SU-DHL-6 (cell line): ENCODE measurements around the gene TSPAN17.

Experiments
- EZH2phosphoT487 ChIP-seq: fragments of 200-600 bp; sonication (generic), shearing (Covaris generic); conservative IDR thresholded peaks from 2 replicates; pipeline ENCODE4 v1.6.1; 2018; ENCODE audit warnings: mild to moderate bottlenecking, antibody characterized with exemption, low read length, moderate library complexity, mixed read lengths
- TF ChIP-seq, protein P1 (sequence below): fragments of 200-600 bp; sonication (generic); IDR thresholded peaks from one replicate; pipeline ENCODE4 v1.5.1; 2017; ENCODE audit warnings: antibody characterized with exemption, mild to moderate bottlenecking, low read length, moderate library complexity; ENCODE audit not compliant: insufficient read depth, poor library complexity, severe bottlenecking

DNA sequence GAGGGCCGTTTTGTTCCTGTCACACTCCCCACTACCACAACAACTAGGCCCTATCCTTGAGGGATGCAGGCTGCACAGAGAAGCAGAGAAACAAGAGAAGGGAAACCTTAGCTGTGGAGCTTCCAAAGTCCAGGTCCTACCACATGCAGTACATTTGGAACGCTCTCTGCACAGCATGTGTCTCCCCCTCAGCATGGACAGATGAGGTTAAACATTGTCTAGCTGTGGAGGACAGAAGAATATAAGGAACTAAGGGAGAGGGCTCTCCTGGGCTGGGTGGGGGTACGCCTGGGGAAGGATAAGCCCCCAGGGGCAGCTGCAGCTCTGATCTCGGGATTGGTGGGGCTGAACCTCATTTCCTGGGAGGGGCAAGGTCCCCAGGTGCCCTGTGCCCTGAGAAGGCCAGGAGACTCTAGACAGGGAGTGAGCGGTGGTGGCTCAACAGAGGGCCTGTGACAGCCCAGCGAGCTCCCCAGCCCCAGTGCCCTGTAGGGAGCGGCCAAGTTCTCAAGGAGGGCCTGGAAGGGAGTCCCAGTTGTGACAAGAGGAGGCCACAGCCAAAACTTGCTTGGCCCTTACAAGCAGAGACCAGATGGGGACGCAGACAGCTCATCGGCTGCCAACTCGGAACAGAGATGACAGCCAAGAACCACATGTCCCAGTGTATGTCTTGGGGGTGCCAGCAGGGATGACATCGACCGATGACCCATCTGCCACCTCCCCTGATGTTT is 30.1 kb downstream of the TSPAN17 start:
- TF ChIP-seq, protein P1, sequence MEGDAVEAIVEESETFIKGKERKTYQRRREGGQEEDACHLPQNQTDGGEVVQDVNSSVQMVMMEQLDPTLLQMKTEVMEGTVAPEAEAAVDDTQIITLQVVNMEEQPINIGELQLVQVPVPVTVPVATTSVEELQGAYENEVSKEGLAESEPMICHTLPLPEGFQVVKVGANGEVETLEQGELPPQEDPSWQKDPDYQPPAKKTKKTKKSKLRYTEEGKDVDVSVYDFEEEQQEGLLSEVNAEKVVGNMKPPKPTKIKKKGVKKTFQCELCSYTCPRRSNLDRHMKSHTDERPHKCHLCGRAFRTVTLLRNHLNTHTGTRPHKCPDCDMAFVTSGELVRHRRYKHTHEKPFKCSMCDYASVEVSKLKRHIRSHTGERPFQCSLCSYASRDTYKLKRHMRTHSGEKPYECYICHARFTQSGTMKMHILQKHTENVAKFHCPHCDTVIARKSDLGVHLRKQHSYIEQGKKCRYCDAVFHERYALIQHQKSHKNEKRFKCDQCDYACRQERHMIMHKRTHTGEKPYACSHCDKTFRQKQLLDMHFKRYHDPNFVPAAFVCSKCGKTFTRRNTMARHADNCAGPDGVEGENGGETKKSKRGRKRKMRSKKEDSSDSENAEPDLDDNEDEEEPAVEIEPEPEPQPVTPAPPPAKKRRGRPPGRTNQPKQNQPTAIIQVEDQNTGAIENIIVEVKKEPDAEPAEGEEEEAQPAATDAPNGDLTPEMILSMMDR: no peak
- TF ChIP-seq EZH2phosphoT487: no peak
